HEK293 (cell line): Measurements from ENCODE around the gene TMEM208.

Experiments used
- ATF2 ChIP-seq: fragments of 450-650 bp; formaldehyde crosslinking; IDR thresholded peaks from 2 replicates; pipeline ENCODE4 v1.5.1; 2016; ENCODE audit warnings: missing biosample characterization, missing genetic modification characterization, low read depth
- BCL11B ChIP-seq: fragments of 450-650 bp; formaldehyde crosslinking; IDR thresholded peaks from 2 replicates; pipeline ENCODE4 v1.5.1; 2016; ENCODE audit warnings: low read depth, missing biosample characterization, missing genetic modification characterization
- GLI4 ChIP-seq: fragments of 450-650 bp; formaldehyde crosslinking; IDR thresholded peaks from 2 replicates; pipeline ENCODE4 v1.5.1; 2016; ENCODE audit warnings: missing biosample characterization, missing genetic modification characterization
- HOXC10 ChIP-seq: sonication (generic); formaldehyde crosslinking; IDR thresholded peaks from 2 replicates; pipeline ENCODE4 v1.8.1; 2023; ENCODE audit warnings: mild to moderate bottlenecking, missing genetic modification reagents
- KLF7 ChIP-seq: fragments of 450-650 bp; formaldehyde crosslinking; IDR thresholded peaks from 2 replicates; pipeline ENCODE4 v1.5.1; 2016; ENCODE audit warnings: missing biosample characterization, missing genetic modification characterization, borderline replicate concordance
- KLF8 ChIP-seq: fragments of 450-650 bp; formaldehyde crosslinking; IDR thresholded peaks from 2 replicates; pipeline ENCODE4 v1.5.1; 2016; ENCODE audit warnings: missing biosample characterization, missing genetic modification characterization
- MEIS1 ChIP-seq: sonication (generic); formaldehyde crosslinking; IDR thresholded peaks from 2 replicates; pipeline ENCODE4 v1.8.1; 2022; ENCODE audit warnings: missing genetic modification reagents, mild to moderate bottlenecking, borderline replicate concordance
- SP3 ChIP-seq: fragments of 450-650 bp; formaldehyde crosslinking; IDR thresholded peaks from 2 replicates; pipeline ENCODE4 v1.5.1; 2016; ENCODE audit warnings: missing biosample characterization, missing genetic modification characterization
- ZNF19 ChIP-seq: fragments of 450-650 bp; formaldehyde crosslinking; IDR thresholded peaks from 2 replicates; pipeline ENCODE4; 2016; ENCODE audit warnings: missing biosample characterization, missing genetic modification characterization, low read depth
- ZNF274 ChIP-seq, 2 experiments: fragments of 200-500 bp in 1 of 2; fragments of 450-650 bp in 1 of 2; sonication (Bioruptor generic) in 1 of 2; formaldehyde crosslinking in 1 of 2; IDR thresholded peaks; 2 replicates each; pipeline versions ENCODE4 v1.5.1 to v1.6.1; 2014 to 2016; ENCODE audit warnings: borderline replicate concordance in 1 of 2, inconsistent platforms in 1 of 2, low read length in 1 of 2, missing biosample characterization in 1 of 2, missing genetic modification characterization in 1 of 2
- ZNF354C ChIP-seq: fragments of 450-650 bp; formaldehyde crosslinking; IDR thresholded peaks from 2 replicates; pipeline ENCODE4 v1.5.1; 2016; ENCODE audit warnings: missing biosample characterization, missing genetic modification characterization, low read depth, borderline replicate concordance
- ZNF37A ChIP-seq: fragments of 450-650 bp; IDR thresholded peaks from 2 replicates; pipeline ENCODE4 v1.5.1; 2018; ENCODE audit warnings: missing biosample characterization, missing genetic modification characterization
- ZNF416 ChIP-seq: fragments of 450-650 bp; formaldehyde crosslinking; IDR thresholded peaks from 2 replicates; pipeline ENCODE4 v1.5.1; 2016; ENCODE audit warnings: missing biosample characterization, missing genetic modification characterization
- ZNF426 ChIP-seq: fragments of 450-650 bp; formaldehyde crosslinking; IDR thresholded peaks from 2 replicates; pipeline ENCODE4 v1.5.1; 2017; ENCODE audit warnings: missing biosample characterization, missing genetic modification characterization, mild to moderate bottlenecking, inconsistent platforms, moderate library complexity
- ZNF473 ChIP-seq: fragments of 450-650 bp; formaldehyde crosslinking; IDR thresholded peaks from 2 replicates; pipeline ENCODE4 v1.5.1; 2017; ENCODE audit warnings: missing biosample characterization, missing genetic modification characterization
- ZNF488 ChIP-seq: fragments of 450-650 bp; formaldehyde crosslinking; IDR thresholded peaks from 2 replicates; pipeline ENCODE4 v1.5.1; 2016; ENCODE audit warnings: missing biosample characterization, missing genetic modification characterization
- ZNF660 ChIP-seq: fragments of 450-650 bp; IDR thresholded peaks from 2 replicates; pipeline ENCODE4 v1.5.1; 2018; ENCODE audit warnings: missing biosample characterization, mild to moderate bottlenecking, missing genetic modification characterization
- ZNF707 ChIP-seq: fragments of 450-650 bp; formaldehyde crosslinking; IDR thresholded peaks from 2 replicates; pipeline ENCODE4 v1.5.1; 2016; ENCODE audit warnings: missing biosample characterization, missing genetic modification characterization
- TF ChIP-seq, protein P1 (sequence below): fragments of 450-650 bp; formaldehyde crosslinking; IDR thresholded peaks from 2 replicates; pipeline ENCODE4 v1.5.1; 2016; ENCODE audit warnings: missing biosample characterization, missing genetic modification characterization
- TF ChIP-seq, protein P2 (sequence below): fragments of 450-650 bp; formaldehyde crosslinking; IDR thresholded peaks from 2 replicates; pipeline ENCODE4 v1.5.1; 2016; ENCODE audit warnings: missing biosample characterization, missing genetic modification characterization, borderline replicate concordance
- TF ChIP-seq, protein P3 (sequence below): fragments of 450-650 bp; formaldehyde crosslinking; IDR thresholded peaks from 2 replicates; pipeline ENCODE4 v1.5.1; 2016; ENCODE audit warnings: missing biosample characterization, missing genetic modification characterization
- TF ChIP-seq, protein P4 (sequence below): fragments of 450-650 bp; formaldehyde crosslinking; IDR thresholded peaks from 2 replicates; pipeline ENCODE4 v1.5.1; 2016; ENCODE audit warnings: missing biosample characterization, missing genetic modification characterization

TMEM208 gene

GRCh38 chr16:67277294-67277998 lies 50.5 kb downstream of the TMEM208 start (continued):
- TF ChIP-seq ZNF37A: no peak
- TF ChIP-seq ZNF473 (tag by site-specific recombination): no peak
- no peak for TF ChIP-seq ZNF19
- no peak for TF ChIP-seq ZNF707
- TF ChIP-seq ZNF426 (tag by site-specific recombination): no peak
- TF ChIP-seq ZNF416 (tag by site-specific recombination): no peak
- no peak for TF ChIP-seq BCL11B (tag by site-specific recombination)
- no peak for TF ChIP-seq MEIS1 (CRISPR knock-in tag)
- TF ChIP-seq KLF8 (tag by site-specific recombination): no peak
- no peak for TF ChIP-seq ZNF354C (tag by site-specific recombination)
- TF ChIP-seq, protein P1, sequence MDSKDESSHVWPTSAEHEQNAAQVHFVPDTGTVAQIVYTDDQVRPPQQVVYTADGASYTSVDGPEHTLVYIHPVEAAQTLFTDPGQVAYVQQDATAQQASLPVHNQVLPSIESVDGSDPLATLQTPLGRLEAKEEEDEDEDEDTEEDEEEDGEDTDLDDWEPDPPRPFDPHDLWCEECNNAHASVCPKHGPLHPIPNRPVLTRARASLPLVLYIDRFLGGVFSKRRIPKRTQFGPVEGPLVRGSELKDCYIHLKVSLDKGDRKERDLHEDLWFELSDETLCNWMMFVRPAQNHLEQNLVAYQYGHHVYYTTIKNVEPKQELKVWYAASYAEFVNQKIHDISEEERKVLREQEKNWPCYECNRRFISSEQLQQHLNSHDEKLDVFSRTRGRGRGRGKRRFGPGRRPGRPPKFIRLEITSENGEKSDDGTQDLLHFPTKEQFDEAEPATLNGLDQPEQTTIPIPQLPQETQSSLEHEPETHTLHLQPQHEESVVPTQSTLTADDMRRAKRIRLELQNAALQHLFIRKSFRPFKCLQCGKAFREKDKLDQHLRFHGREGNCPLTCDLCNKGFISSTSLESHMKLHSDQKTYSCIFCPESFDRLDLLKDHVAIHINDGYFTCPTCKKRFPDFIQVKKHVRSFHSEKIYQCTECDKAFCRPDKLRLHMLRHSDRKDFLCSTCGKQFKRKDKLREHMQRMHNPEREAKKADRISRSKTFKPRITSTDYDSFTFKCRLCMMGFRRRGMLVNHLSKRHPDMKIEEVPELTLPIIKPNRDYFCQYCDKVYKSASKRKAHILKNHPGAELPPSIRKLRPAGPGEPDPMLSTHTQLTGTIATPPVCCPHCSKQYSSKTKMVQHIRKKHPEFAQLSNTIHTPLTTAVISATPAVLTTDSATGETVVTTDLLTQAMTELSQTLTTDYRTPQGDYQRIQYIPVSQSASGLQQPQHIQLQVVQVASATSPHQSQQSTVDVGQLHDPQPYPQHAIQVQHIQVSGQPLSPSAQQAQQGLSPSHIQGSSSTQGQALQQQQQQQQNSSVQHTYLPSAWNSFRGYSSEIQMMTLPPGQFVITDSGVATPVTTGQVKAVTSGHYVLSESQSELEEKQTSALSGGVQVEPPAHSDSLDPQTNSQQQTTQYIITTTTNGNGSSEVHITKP: peak; percentile 59
- no peak for TF ChIP-seq ATF2 (tag by site-specific recombination)
- TF ChIP-seq ZNF488: no peak
- TF ChIP-seq GLI4: no peak
- TF ChIP-seq ZNF660 (tag by site-specific recombination): peak; percentile 81
- no peak for TF ChIP-seq SP3 (tag by site-specific recombination)
- TF ChIP-seq, protein P2, sequence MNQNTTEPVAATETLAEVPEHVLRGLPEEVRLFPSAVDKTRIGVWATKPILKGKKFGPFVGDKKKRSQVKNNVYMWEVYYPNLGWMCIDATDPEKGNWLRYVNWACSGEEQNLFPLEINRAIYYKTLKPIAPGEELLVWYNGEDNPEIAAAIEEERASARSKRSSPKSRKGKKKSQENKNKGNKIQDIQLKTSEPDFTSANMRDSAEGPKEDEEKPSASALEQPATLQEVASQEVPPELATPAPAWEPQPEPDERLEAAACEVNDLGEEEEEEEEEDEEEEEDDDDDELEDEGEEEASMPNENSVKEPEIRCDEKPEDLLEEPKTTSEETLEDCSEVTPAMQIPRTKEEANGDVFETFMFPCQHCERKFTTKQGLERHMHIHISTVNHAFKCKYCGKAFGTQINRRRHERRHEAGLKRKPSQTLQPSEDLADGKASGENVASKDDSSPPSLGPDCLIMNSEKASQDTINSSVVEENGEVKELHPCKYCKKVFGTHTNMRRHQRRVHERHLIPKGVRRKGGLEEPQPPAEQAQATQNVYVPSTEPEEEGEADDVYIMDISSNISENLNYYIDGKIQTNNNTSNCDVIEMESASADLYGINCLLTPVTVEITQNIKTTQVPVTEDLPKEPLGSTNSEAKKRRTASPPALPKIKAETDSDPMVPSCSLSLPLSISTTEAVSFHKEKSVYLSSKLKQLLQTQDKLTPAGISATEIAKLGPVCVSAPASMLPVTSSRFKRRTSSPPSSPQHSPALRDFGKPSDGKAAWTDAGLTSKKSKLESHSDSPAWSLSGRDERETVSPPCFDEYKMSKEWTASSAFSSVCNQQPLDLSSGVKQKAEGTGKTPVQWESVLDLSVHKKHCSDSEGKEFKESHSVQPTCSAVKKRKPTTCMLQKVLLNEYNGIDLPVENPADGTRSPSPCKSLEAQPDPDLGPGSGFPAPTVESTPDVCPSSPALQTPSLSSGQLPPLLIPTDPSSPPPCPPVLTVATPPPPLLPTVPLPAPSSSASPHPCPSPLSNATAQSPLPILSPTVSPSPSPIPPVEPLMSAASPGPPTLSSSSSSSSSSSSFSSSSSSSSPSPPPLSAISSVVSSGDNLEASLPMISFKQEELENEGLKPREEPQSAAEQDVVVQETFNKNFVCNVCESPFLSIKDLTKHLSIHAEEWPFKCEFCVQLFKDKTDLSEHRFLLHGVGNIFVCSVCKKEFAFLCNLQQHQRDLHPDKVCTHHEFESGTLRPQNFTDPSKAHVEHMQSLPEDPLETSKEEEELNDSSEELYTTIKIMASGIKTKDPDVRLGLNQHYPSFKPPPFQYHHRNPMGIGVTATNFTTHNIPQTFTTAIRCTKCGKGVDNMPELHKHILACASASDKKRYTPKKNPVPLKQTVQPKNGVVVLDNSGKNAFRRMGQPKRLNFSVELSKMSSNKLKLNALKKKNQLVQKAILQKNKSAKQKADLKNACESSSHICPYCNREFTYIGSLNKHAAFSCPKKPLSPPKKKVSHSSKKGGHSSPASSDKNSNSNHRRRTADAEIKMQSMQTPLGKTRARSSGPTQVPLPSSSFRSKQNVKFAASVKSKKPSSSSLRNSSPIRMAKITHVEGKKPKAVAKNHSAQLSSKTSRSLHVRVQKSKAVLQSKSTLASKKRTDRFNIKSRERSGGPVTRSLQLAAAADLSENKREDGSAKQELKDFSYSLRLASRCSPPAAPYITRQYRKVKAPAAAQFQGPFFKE: no peak
- no peak for TF ChIP-seq ZNF274 (IDR thresholded peaks at IDR 0.05; ENCODE audit: low read length)
- no peak for TF ChIP-seq ZNF274 (tag by site-specific recombination; IDR thresholded peaks at IDR 0.05; ENCODE audit: borderline replicate concordance)
- TF ChIP-seq KLF7: no peak
- TF ChIP-seq, protein P3, sequence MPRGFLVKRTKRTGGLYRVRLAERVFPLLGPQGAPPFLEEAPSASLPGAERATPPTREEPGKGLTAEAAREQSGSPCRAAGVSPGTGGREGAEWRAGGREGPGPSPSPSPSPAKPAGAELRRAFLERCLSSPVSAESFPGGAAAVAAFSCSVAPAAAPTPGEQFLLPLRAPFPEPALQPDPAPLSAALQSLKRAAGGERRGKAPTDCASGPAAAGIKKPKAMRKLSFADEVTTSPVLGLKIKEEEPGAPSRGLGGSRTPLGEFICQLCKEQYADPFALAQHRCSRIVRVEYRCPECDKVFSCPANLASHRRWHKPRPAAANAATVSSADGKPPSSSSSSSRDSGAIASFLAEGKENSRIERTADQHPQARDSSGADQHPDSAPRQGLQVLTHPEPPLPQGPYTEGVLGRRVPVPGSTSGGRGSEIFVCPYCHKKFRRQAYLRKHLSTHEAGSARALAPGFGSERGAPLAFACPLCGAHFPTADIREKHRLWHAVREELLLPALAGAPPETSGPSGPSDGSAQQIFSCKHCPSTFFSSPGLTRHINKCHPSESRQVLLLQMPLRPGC (tag by site-specific recombination): no peak
- TF ChIP-seq, protein P4, sequence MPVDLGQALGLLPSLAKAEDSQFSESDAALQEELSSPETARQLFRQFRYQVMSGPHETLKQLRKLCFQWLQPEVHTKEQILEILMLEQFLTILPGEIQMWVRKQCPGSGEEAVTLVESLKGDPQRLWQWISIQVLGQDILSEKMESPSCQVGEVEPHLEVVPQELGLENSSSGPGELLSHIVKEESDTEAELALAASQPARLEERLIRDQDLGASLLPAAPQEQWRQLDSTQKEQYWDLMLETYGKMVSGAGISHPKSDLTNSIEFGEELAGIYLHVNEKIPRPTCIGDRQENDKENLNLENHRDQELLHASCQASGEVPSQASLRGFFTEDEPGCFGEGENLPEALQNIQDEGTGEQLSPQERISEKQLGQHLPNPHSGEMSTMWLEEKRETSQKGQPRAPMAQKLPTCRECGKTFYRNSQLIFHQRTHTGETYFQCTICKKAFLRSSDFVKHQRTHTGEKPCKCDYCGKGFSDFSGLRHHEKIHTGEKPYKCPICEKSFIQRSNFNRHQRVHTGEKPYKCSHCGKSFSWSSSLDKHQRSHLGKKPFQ (tag by site-specific recombination): no peak
- TF ChIP-seq HOXC10 (CRISPR knock-in tag): no peak
